Trophoblast cell (in vitro differentiated cells and primary cell): ENCODE measurements around the gene ATP6V0A1.
"Not testable (repeated sequence)": the region's sequence is repeated elsewhere in the genome, so short reads cannot be mapped to it uniquely, and the experiment has no call there.

Source experiments
- DNase-seq, 2 donors: peaks; one replicate each; pipeline ENCODE4 v3.0.0-alpha.2; 2016
- H2AFZ ChIP-seq: 2 replicates; pipeline ENCODE4 v1.6.1; 2013; ENCODE audit warnings: low read length, moderate library complexity, mild to moderate bottlenecking; ENCODE audit not compliant: insufficient read depth, poor library complexity
- H2AK5ac ChIP-seq: 2 replicates; pipeline ENCODE4 v1.6.1; 2013; ENCODE audit warnings: mild to moderate bottlenecking, low read length
- H2BK120ac ChIP-seq: 2 replicates; pipeline ENCODE4 v1.6.1; 2013; ENCODE audit warnings: low read length, mild to moderate bottlenecking, moderate library complexity; ENCODE audit not compliant: insufficient read depth, poor library complexity
- H2BK12ac ChIP-seq: 2 replicates; pipeline ENCODE4 v1.6.1; 2013; ENCODE audit warnings: mild to moderate bottlenecking, low read length, moderate library complexity
- H2BK5ac ChIP-seq: 2 replicates; pipeline ENCODE4 v1.6.1; 2013; ENCODE audit warnings: low read length, low read depth, moderate library complexity, mild to moderate bottlenecking; ENCODE audit not compliant: poor library complexity
- H3K14ac ChIP-seq: 2 replicates; pipeline ENCODE4 v1.6.1; 2013; ENCODE audit warnings: mild to moderate bottlenecking, low read length
- H3K18ac ChIP-seq: 2 replicates; pipeline ENCODE4 v1.6.1; 2013; ENCODE audit warnings: mild to moderate bottlenecking, low read length
- H3K23ac ChIP-seq: 2 replicates; pipeline ENCODE4 v1.6.1; 2013; ENCODE audit warnings: low read length
- H3K27ac ChIP-seq: 2 replicates; pipeline ENCODE4 v1.5.1; 2013; ENCODE audit warnings: low read depth, mild to moderate bottlenecking, inconsistent platforms, low read length, moderate library complexity
- H3K27me3 ChIP-seq: 2 replicates; pipeline ENCODE4 v1.6.1; 2013; ENCODE audit warnings: inconsistent platforms, mild to moderate bottlenecking, low read length, moderate library complexity; ENCODE audit not compliant: insufficient read depth
- H3K36me3 ChIP-seq, 2 experiments: 1 replicate in 1 of 2; 2 replicates in 1 of 2; pipeline ENCODE4 v1.6.1; 2013; ENCODE audit warnings: low read length in 2 of 2, mild to moderate bottlenecking in 2 of 2, moderate library complexity in 1 of 2; ENCODE audit not compliant: insufficient read depth in 2 of 2, control insufficient read depth in 1 of 2
- H3K4ac ChIP-seq: 2 replicates; pipeline ENCODE4 v1.6.1; 2013; ENCODE audit warnings: low read depth, mild to moderate bottlenecking, low read length, moderate library complexity
- H3K4me1 ChIP-seq, 2 experiments: 1 replicate in 1 of 2; 2 replicates in 1 of 2; pipeline ENCODE4 v1.6.1; 2013; ENCODE audit warnings: low read length in 2 of 2, mild to moderate bottlenecking in 2 of 2, moderate library complexity in 1 of 2; ENCODE audit not compliant: insufficient read depth in 2 of 2, control insufficient read depth in 1 of 2
- H3K4me2 ChIP-seq: 2 replicates; pipeline ENCODE4 v1.6.1; 2013; ENCODE audit warnings: inconsistent platforms, mild to moderate bottlenecking, low read length, moderate library complexity
- H3K4me3 ChIP-seq: 2 replicates; pipeline ENCODE4 v1.5.1; 2013; ENCODE audit warnings: mild to moderate bottlenecking, low read depth, low read length, inconsistent platforms
- H3K79me1 ChIP-seq: one replicate; pipeline ENCODE4 v1.6.1; 2013; ENCODE audit warnings: low read length
- H3K79me2 ChIP-seq: 2 replicates; pipeline ENCODE4 v1.6.1; 2013; ENCODE audit warnings: low read length, mild to moderate bottlenecking; ENCODE audit not compliant: control insufficient read depth, insufficient read depth, poor library complexity
- H3K9ac ChIP-seq: 2 replicates; pipeline ENCODE4 v1.6.1; 2013; ENCODE audit warnings: mild to moderate bottlenecking, low read length
- H3K9me3 ChIP-seq: 2 replicates; pipeline ENCODE4 v1.6.1; 2013; ENCODE audit warnings: low read depth, mild to moderate bottlenecking, control low read depth, inconsistent platforms, low read length; ENCODE audit not compliant: insufficient read depth
- H4K12ac ChIP-seq: 2 replicates; pipeline ENCODE4 v1.6.1; 2013; ENCODE audit warnings: low read depth, mild to moderate bottlenecking, low read length, moderate library complexity
- H4K8ac ChIP-seq: 2 replicates; pipeline ENCODE4 v1.6.1; 2013; ENCODE audit warnings: low read depth, mild to moderate bottlenecking, low read length, moderate library complexity
- H4K91ac ChIP-seq: one replicate; pipeline ENCODE4 v1.6.1; 2013; ENCODE audit warnings: low read depth, mild to moderate bottlenecking, low read length, moderate library complexity
- WGBS: extraction: QIAGEN DNeasy Blood & Tissue Kit; methylation state at CpG from one replicate; pipeline ENCODE4 v1.1.7; 2013; ENCODE audit warnings: missing lambda C conversion rate; ENCODE audit not compliant: insufficient read length, insufficient coverage; ENCODE audit errors: extremely low coverage; 5-methylcytosine and 5-hydroxymethylcytosine counted together

ATP6V0A1 gene

GRCh38 chr17:42543190-42544079 lies 84.8 kb downstream of the ATP6V0A1 start:
- no peak overlapping the region for H3K14ac ChIP-seq
- no peak overlapping the region for H2AK5ac ChIP-seq
- no peaks in the 10 kb centered on the region for H3K27me3 ChIP-seq
- peak; percentile 52 to 73 for DNase-seq
- H3K4me1 ChIP-seq, result peaks cover 19 to 21% of the 10 kb centered on the region in 2 experiments
- no peak overlapping the region for H3K27ac ChIP-seq
- H4K8ac ChIP-seq, result no peak overlapping the region
- no peak overlapping the region for H3K4me3 ChIP-seq
- H2BK12ac ChIP-seq, result no peak overlapping the region
- H3K4me2 ChIP-seq, result no peak overlapping the region
- no peak overlapping the region for H3K18ac ChIP-seq
- H2BK120ac ChIP-seq, result no peak overlapping the region
- WGBS, result no CpG with 5 or more reads among the region's 39 CpGs
- no peak overlapping the region for H4K12ac ChIP-seq
- peaks cover 6% of the 10 kb centered on the region for H3K79me1 ChIP-seq
- no peak overlapping the region for H2AFZ ChIP-seq
- H3K4ac ChIP-seq, result no peak overlapping the region
- H3K9me3 ChIP-seq, result no peaks in the 10 kb centered on the region
- H3K23ac ChIP-seq, result no peak overlapping the region
- no peak overlapping the region for H3K9ac ChIP-seq
- H3K36me3 ChIP-seq, result peaks cover 23 to 27% of the 10 kb centered on the region in 2 experiments
- H4K91ac ChIP-seq, result no peak overlapping the region
- no peak overlapping the region for H2BK5ac ChIP-seq
- H3K79me2 ChIP-seq, result no peaks in the 10 kb centered on the region

GRCh38 chr17:42544874-42545283 lies 86.2 kb downstream of the ATP6V0A1 start:
- Histone ChIP-seq H3K9ac (no peak overlapping the region), H3K36me3 (peaks cover 18 to 21% of the 10 kb centered on the region in 2 experiments), H3K27me3 (no peaks in the 10 kb centered on the region), H4K8ac (no peak overlapping the region), H2BK120ac (no peak overlapping the region), H2AFZ (no peak overlapping the region), H4K12ac (no peak overlapping the region), H2BK12ac (no peak overlapping the region), H4K91ac (no peak overlapping the region), H3K4ac (no peak overlapping the region), H3K14ac (no peak overlapping the region), H3K4me3 (no peak overlapping the region), H3K79me2 (no peaks in the 10 kb centered on the region), H2BK5ac (no peak overlapping the region), H3K4me2 (no peak overlapping the region), H3K23ac (no peak overlapping the region), H3K79me1 (peaks cover 6% of the 10 kb centered on the region), H3K27ac (no peak overlapping the region), H2AK5ac (no peak overlapping the region), H3K9me3 (no peaks in the 10 kb centered on the region), H3K18ac (no peak overlapping the region), H3K4me1 (peaks cover 24 to 27% of the 10 kb centered on the region in 2 experiments)
- no peak for DNase-seq
- no CpG with 5 or more reads among the region's 8 CpGs for WGBS

- peak overlapping the region; percentile 12 for H4K91ac ChIP-seq
- peaks cover 25 to 26% of the 10 kb centered on the region in 2 experiments for H3K4me1 ChIP-seq
- not testable (repeated sequence) for H3K4me3 ChIP-seq, H3K4ac ChIP-seq, H2AFZ ChIP-seq, H2BK5ac ChIP-seq, H4K12ac ChIP-seq, H3K79me1 ChIP-seq, H3K9ac ChIP-seq, H2BK12ac ChIP-seq, H3K27me3 ChIP-seq, H3K14ac ChIP-seq, H3K79me2 ChIP-seq, H2AK5ac ChIP-seq, H3K23ac ChIP-seq, H3K18ac ChIP-seq, H3K9me3 ChIP-seq, H3K4me2 ChIP-seq, H2BK120ac ChIP-seq
- peak overlapping the region; percentile 20 for H4K8ac ChIP-seq
- H3K27ac ChIP-seq, result peak overlapping the region; percentile 48
- peaks cover 18 to 20% of the 10 kb centered on the region in 2 experiments for H3K36me3 ChIP-seq
- WGBS, result no CpG with 5 or more reads among the region's 9 CpGs
- peak; percentile 63 to 64 for DNase-seq
Measured at GRCh38 chr17:42545755-42546505, 87.3 kb downstream of the ATP6V0A1 start.

GRCh38 chr17:42547001-42547461 lies 88.4 kb downstream of the ATP6V0A1 start:
- H3K4ac ChIP-seq, result no peak overlapping the region
- H3K4me2 ChIP-seq, result no peak overlapping the region
- H3K18ac ChIP-seq, result no peak overlapping the region
- no peak overlapping the region for H2BK12ac ChIP-seq
- no peak overlapping the region for H2BK5ac ChIP-seq
- H3K27me3 ChIP-seq, result no peaks in the 10 kb centered on the region
- no peaks in the 10 kb centered on the region for H3K79me2 ChIP-seq
- peaks cover 4% of the 10 kb centered on the region for H3K79me1 ChIP-seq
- no peak overlapping the region for H4K8ac ChIP-seq
- H3K9me3 ChIP-seq, result no peaks in the 10 kb centered on the region
- no peak overlapping the region for H3K23ac ChIP-seq
- no CpG with 5 or more reads among the region's 23 CpGs for WGBS
- H3K14ac ChIP-seq, result no peak overlapping the region
- H2AFZ ChIP-seq, result no peak overlapping the region
- H2BK120ac ChIP-seq, result no peak overlapping the region
- H3K4me3 ChIP-seq, result no peak overlapping the region
- peaks cover 18% of the 10 kb centered on the region in 2 experiments for H3K36me3 ChIP-seq
- no peak overlapping the region for H2AK5ac ChIP-seq
- peaks cover 19 to 21% of the 10 kb centered on the region in 2 experiments for H3K4me1 ChIP-seq
- no peak overlapping the region for H3K27ac ChIP-seq
- H4K12ac ChIP-seq, result peak overlapping the region; percentile 32
- H4K91ac ChIP-seq, result peak overlapping the region; percentile 74
- no peak overlapping the region for H3K9ac ChIP-seq
- no peak for DNase-seq
